GM19328 (cell line): ENCODE data around the gene MAX.
A peak's percentile ranks its signal among the peaks of the same experiment; 100 is the strongest.

Experiments
- ATAC-seq: cut with Tn5 transposase; IDR thresholded peaks from one replicate; pipeline ENCODE4 v1.9.1; 2021; ENCODE audit warnings: mild to moderate bottlenecking, moderate library complexity; ENCODE audit not compliant: unreplicated experiment

The MAX gene

GRCh38 chr14:65102441-65103149 lies at the start of gene MAX:
MAX (minus strand) TSS chr14:65102517; CDS start chr14:65102339, 178 bp downstream.
- peak; percentile 82 for ATAC-seq

GRCh38 chr14:65151609-65151956 lies 49.3 kb upstream of the MAX start:
- ATAC-seq, result no peak

- no peak for ATAC-seq
Measured at GRCh38 chr14:65150898-65151608, 48.7 kb upstream of the MAX start.

DNA sequence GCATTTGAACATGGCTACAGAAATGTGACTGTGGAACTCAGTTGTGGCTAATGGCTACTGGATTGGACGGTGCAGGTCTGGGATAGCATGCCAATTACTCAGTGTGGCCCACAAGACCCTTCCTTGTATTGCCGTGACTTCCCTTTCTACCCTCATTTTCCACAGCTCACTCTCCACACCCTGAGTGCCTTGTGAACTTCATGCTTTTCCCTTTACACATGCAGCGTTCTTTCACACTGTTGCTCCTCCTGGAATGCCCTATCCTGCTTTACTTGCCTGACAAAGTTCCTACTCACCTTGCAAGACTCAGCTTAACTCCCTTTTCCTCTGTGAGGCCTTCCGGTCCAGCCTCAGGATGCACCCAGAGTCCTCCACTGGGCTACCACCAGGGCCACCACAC lies 46.8 kb upstream of the MAX start:
- ATAC-seq, result no peak

DNA sequence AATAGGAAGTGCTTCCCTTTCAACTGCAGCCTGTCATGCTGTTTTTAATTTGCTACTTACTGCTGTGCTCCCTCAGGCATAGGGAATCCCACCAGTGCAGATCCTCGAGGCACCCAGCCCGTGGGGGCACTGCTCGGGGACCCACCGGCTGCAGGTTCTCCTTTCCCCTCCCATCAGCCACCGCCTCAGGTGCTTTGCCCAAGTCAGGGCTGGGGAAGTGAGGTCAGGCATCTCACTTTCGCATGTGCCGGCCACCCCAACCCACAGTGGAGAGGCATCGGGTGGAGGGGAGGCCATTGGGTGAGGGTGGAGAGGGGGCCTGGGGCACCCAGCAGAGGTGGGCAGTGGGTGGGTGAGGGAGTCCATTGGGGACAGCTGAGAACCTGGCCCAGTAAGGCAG lies 41.9 kb upstream of the MAX start:
- no peak for ATAC-seq

DNA sequence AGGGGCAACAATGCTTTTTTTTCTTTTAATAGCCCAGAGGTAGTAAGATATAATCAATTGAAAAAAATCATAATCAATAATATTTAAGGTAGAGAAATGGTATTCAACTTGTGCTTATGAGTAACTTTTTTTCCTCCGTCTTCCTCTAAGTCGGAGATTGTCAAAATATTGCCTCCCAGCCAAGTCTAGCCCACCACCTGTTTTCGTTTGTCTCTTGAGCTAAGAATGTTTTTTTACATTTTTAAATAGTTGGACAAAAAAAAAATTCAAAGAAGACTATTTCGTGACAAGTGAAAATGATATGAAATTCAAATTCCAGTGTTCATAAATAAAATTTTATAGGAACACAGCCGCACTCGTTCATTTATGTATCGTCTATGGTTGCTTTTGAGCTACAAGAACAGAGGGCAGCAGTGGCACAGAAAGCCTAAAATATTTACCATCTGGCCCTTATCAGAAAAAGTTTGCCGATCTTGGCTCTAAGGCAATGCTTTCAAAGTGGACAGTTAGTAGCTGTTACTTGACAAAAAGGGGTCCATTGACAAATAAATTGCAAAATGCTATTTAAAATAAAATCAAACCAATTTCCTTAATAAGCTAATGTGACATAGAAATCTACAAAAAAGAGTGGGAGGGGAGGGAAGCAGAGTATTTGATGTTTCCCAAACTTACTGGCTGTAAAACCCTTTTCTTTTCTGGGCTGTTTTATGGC lies 40.8 kb upstream of the MAX start:
- no peak for ATAC-seq

- no peak for ATAC-seq
Measured at GRCh38 chr14:65142429-65142828, 40.1 kb upstream of the MAX start.

GRCh38 chr14:65141523-65141922 lies 39.2 kb upstream of the MAX start:
- no peak for ATAC-seq

DNA sequence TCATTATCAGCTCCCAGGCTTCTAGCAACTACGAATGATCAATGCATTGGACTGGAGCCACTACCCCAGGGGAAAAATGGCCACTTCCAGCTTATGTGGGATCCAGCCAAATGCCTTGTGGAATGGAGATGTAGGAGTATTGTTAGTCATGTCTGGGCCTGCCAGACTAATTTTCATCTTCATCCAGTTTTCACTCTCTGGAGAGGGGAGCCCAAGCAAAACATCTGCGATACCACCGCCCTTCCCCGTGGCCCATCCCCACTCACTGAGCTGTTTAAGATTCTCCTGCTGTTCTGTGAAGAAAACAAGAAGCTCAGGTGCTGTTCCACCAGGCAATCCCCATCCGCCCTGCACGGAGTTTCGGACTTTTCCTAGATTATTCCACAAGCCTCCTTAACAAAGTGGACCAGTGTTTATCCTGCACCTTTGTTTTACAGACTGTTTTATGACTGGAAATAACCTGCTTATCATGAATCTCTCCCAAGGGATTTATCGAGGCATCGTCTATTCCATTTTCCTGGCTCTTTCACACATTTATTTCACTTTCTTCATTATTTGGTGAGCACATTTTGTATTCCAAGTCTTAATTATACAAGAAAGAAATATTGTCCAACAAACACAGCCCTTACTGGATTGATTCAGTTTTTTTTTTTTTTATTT lies 35.5 kb upstream of the MAX start:
- no peak for ATAC-seq

- no peak for ATAC-seq
Measured at GRCh38 chr14:65134651-65135579, 32.6 kb upstream of the MAX start.

DNA sequence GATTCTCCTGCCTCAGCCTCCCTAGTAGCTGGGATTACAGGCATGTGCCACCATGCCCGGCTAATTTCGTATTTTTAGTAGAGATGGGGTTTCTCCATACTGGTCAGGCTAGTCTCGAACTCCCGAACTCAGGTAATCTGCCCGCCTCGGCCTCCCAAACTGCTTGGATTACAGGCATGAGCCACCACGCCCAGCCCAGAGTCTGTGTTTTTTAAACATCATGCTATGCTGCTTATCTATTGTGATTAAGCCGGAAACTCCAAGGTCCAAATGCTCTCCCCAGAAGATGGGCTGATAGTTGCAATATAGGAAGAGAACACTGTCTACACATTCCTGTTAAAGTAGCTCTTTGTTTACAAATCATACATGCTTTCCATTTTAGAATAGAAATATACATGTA lies 30.5 kb upstream of the MAX start:
- ATAC-seq, result no peak

DNA sequence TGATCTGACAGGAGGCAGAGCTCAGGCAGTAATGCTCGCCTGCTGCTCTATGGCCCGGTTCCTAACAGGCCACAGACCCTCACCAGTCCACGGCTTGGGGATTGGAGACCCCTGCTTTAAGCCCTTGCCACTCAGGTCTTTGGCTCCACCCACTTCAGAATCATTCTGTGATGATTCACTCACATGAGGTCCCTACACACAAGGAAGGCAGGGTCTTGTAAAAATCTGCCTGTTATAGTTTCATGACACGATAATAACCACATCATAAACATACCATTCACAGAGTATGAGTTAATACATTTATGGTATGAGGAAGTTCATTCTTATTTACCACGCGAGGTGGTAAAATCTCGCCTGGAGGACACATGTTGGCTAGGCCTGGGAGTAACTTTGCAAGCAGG lies 29.0 kb upstream of the MAX start:
- ATAC-seq, result no peak

DNA sequence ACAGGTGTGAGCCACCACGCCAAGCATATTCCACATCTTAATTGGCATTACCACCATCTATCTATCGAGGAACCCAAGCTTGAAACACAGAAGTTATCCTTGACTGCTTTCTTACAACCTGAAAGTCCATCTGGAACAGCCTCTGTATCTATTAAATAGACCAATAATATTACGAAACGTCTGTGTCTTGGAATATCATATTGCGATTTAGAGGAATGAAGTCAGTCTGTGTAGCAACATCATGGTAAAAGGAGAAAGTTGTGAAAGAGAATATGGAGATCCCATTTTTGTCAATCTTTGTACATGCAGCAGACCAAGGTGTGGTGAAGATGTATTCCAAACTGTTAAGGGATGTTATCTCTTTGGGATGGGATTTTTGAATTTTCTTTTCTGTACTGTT lies 25.8 kb upstream of the MAX start:
- ATAC-seq, result no peak

GRCh38 chr14:65117769-65118745 lies 15.7 kb upstream of the MAX start:
- no peak for ATAC-seq

GRCh38 chr14:65115615-65116014 lies 13.3 kb upstream of the MAX start:
- no peak for ATAC-seq

- no peak for ATAC-seq
Measured at GRCh38 chr14:65110525-65110924, 8.2 kb upstream of the MAX start.

DNA sequence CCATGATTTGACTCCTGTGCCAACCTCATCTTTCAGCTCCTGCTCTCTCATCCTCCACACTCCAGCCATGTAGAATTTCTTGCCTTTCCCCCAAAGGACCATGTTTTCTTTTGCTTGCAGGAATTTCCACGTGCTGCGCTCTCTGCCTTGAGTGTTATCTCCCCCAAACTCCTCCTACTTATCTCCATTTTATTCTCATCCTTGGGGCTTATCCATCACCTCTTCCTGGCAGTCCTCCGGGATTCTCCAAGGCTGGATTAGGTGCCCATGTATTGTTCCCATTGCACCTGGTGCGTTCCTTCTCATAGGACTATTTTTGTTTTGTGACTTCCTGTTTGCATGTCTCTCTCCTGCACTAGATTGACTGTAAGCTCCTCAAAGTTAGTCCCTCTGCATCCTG lies 7.0 kb upstream of the MAX start:
- ATAC-seq, result no peak

- no peak for ATAC-seq
Measured at GRCh38 chr14:65107200-65107599, 4.9 kb upstream of the MAX start.

DNA sequence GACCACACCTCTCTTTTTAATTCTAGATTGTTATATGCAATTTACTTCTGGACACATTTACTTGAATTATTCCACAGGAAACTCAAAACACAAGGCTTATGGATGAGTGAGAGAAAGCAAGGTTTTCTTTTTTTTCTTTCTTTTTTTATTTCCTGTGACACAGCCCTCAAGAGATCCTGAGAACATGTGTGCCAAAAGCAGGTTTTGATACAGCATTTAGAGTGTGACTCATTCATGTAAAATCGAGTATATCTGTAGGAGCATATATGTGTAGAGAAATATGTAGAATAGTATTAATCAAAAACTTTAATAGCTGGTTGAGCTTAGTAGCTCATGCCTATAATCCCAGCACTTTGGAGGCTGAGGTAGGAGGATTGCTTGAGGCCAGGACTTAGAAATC lies 4.4 kb upstream of the MAX start:
- ATAC-seq, result no peak
